Hepatic stellate cell (primary cell): ENCODE data around the gene PYGL.
A peak's percentile ranks its signal among the peaks of the same experiment; 100 is the strongest.
"Not testable (repeated sequence)": the region's sequence is repeated elsewhere in the genome, so short reads cannot be mapped to it uniquely, and the experiment has no call there.

ENCODE experiments used
- DNase-seq: peaks from one replicate; pipeline ENCODE4 v3.0.0; 2011; ENCODE audit warnings: low spot score

Gene PYGL

GRCh38 chr14:50943943-50944646 lies at the start of gene PYGL:
PYGL (minus strand) TSS chr14:50944483; CDS start chr14:50944403, 80 bp downstream.
- peak; percentile 78 for DNase-seq

DNA sequence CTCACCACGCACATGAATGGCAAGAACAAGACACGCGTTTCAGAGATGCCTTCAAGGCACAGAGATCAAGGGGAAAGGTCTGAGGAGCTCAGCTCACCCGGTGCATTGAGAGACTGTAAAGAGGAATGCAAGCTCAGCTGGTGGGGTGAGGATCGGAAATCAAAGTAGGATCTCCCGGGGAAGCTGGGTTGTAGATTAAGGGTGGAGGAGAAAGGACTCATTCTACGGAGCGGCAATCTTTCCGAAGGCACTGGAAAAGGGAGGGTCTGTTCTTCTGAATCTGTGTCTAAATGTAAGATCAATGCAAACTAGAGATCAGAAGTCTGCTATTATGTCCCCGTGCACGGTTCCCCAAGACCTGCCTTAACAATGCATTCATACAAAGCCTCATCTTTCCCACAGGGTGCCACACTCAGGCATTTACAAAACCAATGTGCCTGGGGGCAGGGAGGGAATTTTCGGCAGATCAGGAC lies 41.6 kb upstream of the PYGL start:
- no peak for DNase-seq

DNA sequence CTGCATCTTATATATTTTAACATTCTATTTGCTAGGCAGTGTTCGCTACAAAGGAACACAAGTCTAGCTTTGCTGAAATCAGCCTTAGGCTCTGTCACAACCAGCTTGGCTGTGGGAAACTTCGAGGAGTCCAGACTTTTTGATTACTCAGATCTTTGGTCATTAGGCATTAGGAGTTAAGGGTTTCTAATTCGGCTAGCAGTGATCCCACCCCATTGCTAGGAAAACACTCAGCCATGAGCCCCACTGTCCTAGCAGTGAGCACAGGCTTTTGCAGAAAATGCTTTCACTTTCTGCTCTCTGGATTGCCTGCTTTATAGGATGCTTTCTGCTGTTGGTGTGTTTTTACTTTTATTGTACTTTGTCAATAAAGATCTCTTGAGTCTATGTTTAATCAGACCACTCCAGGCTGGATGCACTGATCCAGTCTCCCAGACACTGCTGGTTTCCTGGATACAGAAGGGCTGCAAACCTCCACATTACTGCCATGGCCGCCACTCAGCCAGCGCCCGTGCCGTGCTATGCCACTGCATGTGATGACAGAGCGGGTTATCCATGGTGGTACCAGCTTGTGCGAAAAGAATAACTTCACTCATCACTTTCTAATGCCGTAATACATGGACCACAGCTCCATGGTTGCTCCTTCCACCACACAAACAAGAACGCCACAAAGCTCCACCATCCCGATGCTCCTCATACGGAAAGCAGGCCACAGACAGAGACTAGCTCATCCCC lies 41.0 kb upstream of the PYGL start:
- DNase-seq, result no peak

DNA sequence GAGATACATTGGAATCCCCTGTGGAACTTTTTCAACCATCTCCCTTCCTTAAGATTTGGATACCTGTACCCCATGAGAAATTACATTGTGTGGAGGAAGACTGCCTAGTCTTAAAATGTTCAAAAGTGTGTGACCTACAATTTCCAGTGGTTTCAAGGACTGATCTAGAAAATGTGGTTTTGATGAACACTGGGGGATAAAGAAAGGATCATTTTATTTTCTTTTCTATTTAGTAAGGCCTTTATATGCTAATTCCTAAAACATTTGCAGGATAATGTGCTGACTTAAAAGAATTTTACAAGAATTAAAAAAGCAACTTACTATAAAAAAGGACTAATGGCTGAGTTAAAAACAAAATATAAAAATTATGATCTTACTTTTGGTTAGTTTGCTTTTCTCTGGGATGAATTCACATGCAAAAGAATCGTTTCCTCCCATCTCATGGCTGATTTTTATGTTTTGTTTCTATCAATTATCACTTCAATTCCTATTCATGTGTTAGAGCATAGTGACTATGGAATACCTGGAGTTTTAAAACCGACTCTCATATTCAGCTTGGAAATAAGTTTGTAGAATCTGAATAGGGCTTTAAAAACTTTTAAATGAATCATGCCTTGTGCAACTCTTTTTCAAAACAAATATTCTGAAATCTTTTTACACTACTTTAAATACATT lies 39.9 kb upstream of the PYGL start:
- DNase-seq, result no peak

- no peak for DNase-seq
Observed at GRCh38 chr14:50979941-50980850, 35.9 kb upstream of the PYGL start.

DNA sequence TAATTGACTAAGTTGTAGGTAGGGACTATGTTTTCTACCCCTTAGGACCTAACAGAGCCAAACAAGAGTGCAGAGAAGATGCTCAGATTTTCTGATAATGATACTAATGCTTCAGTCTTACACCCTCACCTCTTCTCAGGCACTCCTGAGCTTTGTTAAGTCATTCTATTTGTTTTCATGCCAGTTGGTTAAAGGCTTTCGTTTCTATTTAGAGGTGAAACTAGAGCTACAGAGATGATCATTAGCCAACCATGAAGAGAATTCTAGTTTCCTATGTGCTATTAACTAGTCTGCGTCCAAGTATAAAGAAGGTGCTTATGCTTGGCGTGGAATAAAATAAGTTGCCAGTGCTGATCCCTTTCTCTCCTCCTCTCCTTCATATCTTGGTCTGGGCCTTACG lies 34.6 kb upstream of the PYGL start:
- no peak for DNase-seq

DNA sequence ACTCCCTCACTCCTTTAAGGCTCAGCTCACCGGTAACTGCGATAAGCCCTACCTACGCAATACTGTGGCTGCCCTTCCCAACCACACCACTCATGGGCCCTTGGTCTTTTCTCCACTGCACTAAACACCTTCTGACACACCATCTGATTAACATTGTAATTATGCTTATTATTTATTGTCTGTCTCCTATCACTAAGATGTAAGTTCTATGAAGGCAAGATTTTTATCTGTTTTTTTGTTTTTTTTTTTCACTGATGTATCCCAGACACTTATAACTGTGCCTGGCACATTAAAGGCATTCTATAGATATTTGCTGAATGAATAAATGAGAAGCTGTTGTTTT lies 34.2 kb upstream of the PYGL start:
- DNase-seq, result no peak

- DNase-seq, result no peak
Observed at GRCh38 chr14:50977863-50978528, 33.7 kb upstream of the PYGL start.

DNA sequence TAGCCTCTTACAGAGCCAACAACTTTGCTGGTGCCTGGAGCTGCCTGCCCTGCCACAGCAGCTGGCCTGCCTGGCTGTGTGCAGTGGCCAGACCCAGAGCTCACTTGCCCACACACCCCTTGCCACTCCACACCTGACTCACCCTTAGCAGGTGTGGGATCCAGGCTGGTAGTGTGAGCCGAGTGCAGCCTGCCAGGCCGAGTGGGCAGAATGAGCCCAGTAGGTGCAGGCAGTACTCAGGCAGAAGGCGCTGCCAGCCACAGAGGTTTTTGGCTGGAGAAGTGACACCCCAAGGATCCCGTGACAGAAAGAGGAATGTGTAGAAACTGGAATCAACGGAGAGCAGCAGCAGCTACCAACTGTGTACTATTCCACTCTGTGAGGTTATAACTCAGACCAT lies 29.8 kb upstream of the PYGL start:
- DNase-seq, result no peak

DNA sequence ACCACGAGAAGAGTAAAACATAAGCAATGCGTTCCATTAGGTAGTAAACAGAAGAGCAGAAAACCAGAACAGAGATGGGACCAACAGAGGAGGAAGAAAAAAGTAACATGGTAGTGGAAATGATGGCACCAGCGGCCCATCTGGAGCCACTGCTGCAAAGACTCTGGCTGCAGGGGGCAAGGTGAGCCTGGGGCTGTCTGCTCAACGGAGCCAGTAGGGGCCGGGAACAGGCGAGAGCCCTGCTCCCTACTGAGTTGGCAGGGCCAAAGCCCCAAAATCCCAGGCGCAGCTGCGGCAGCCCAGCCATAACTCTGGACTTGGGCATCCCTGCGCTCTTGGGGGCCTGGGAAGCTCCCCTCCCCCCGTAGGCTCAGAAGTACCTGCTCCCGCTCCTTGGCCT lies 28.5 kb upstream of the PYGL start:
- DNase-seq, result no peak

- DNase-seq, result no peak
Observed at GRCh38 chr14:50970886-50971781, 26.9 kb upstream of the PYGL start.

GRCh38 chr14:50967790-50968189 lies 23.5 kb upstream of the PYGL start:
- no peak for DNase-seq

- peak; percentile 31 for DNase-seq
Observed at GRCh38 chr14:50967103-50967502, 22.8 kb upstream of the PYGL start.

GRCh38 chr14:50964683-50965390 lies 20.6 kb upstream of the PYGL start:
- peak; percentile 80 for DNase-seq

GRCh38 chr14:50963919-50964318 lies 19.6 kb upstream of the PYGL start:
- no peak for DNase-seq

- DNase-seq, result peak; percentile 55
Observed at GRCh38 chr14:50961605-50962221, 17.4 kb upstream of the PYGL start.

DNA sequence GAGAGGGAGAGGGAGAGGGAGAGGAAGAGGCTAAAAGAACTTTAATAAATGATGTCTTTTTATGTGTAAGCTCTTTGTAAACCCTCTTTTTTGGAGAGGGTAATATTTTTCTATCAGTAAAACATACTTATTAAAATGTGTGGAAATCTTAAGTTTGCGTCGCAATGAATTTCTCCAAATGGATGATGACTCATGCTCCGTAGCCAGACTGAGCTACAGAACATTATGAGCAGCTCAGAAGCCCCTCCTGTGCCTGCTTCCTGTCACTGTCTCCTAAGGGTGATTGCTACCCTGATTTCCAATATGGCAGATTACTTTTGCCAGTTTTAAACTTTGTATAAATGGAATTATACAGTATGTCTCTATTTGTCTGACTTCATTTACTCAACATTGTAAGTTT lies 13.0 kb upstream of the PYGL start:
- no peak for DNase-seq

DNA sequence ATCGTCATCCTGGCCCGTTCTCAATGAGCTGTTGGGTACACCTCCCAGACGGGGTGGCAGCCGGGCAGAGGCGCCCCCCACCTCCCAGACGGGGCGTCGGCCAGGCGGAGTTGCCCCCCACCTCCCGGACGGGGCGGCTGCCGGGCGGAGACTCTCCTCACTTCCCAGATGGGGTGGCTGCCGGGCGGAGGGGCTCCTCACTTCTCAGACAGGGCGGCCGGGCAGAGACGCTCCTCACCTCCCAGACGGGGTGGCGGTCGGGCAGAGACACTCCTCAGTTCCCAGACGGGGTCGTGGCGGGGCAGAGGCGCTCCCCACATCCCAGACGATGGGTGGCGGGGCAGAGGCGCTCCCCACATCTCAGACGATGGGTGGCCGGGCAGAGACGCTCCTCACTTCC lies 12.1 kb upstream of the PYGL start:
- DNase-seq, result not testable (repeated sequence)

GRCh38 chr14:50955373-50956043 lies 11.2 kb upstream of the PYGL start:
- peak; percentile 93 for DNase-seq
